Measurements from ENCODE around the gene MIS12.

MIS12 gene

GRCh38 chr17:5480962-5481361 is 5.4 kb upstream of the MIS12 start:
- ATAC-seq: no peak
- Mint-ChIP-seq H3K36me3 (peaks cover 60% of the 10 kb centered on the region), H3K4me1 (peaks cover 27% of the 10 kb centered on the region), H3K9me3 (no peaks in the 10 kb centered on the region), H3K4me3 (no peak overlapping the region), H3K27me3 (no peaks in the 10 kb centered on the region), H3K27ac (no peak overlapping the region)

GRCh38 chr17:5481451-5481850 is 4.9 kb upstream of the MIS12 start:
- Mint-ChIP-seq H3K9me3 (no peaks in the 10 kb centered on the region), H3K4me1 (peaks cover 27% of the 10 kb centered on the region), H3K27ac (no peak overlapping the region), H3K4me3 (no peak overlapping the region), H3K36me3 (peaks cover 60% of the 10 kb centered on the region), H3K27me3 (no peaks in the 10 kb centered on the region)
- no peak for ATAC-seq

GRCh38 chr17:5485270-5486205 is 828 bp upstream of the MIS12 start, which contains the start of gene DERL2:
DERL2 (minus strand) TSS chr17:5486178; CDS start chr17:5486161, 17 bp downstream.
- Mint-ChIP-seq H3K4me3 (peak within 1 kb of the TSS; percentile 86), H3K27me3 (no peaks in the 10 kb centered on the region), H3K9me3 (no peaks in the 10 kb centered on the region), H3K36me3 (peaks cover 52% of the 10 kb centered on the region), H3K4me1 (peaks cover 37% of the 10 kb centered on the region), H3K27ac (peak within 1 kb of the TSS; percentile 99)
- ATAC-seq: peak; percentile 28

GRCh38 chr17:5488752-5489151 is 2.4 kb downstream of the MIS12 start:
- Mint-ChIP-seq H3K9me3 (peaks cover 3% of the 10 kb centered on the region), H3K27me3 (no peaks in the 10 kb centered on the region), H3K36me3 (peaks cover 28% of the 10 kb centered on the region), H3K4me1 (peaks cover 32% of the 10 kb centered on the region), H3K27ac (peak overlapping the region; percentile 99), H3K4me3 (no peak overlapping the region)
- no peak for ATAC-seq

GRCh38 chr17:5492970-5493369 is 6.6 kb downstream of the MIS12 start:
- H3K36me3 Mint-ChIP-seq: peaks cover 16% of the 10 kb centered on the region
- H3K27ac Mint-ChIP-seq: no peak overlapping the region
- H3K9me3 Mint-ChIP-seq: peaks cover 3% of the 10 kb centered on the region
- no peak for ATAC-seq
- no peak overlapping the region for H3K4me3 Mint-ChIP-seq
- peaks cover 6% of the 10 kb centered on the region for H3K4me1 Mint-ChIP-seq
- peaks cover 15% of the 10 kb centered on the region for H3K27me3 Mint-ChIP-seq

- Mint-ChIP-seq H3K9me3 (no peaks in the 10 kb centered on the region), H3K36me3 (peaks cover 9% of the 10 kb centered on the region), H3K27ac (peak overlapping the region; percentile 73), H3K4me3 (peak overlapping the region; percentile 93), H3K4me1 (peaks cover 18% of the 10 kb centered on the region), H3K27me3 (peaks cover 15% of the 10 kb centered on the region)
- peak; percentile 15 for ATAC-seq
Measured at GRCh38 chr17:5499476-5500231, 13.3 kb downstream of the MIS12 start.

- Mint-ChIP-seq H3K27me3 (peaks cover 15% of the 10 kb centered on the region), H3K27ac (peak overlapping the region; percentile 73), H3K4me1 (peaks cover 18% of the 10 kb centered on the region), H3K9me3 (no peaks in the 10 kb centered on the region), H3K36me3 (peaks cover 9% of the 10 kb centered on the region), H3K4me3 (peak overlapping the region; percentile 93)
- ATAC-seq: no peak
Measured at GRCh38 chr17:5500247-5500588, 13.9 kb downstream of the MIS12 start.

- Mint-ChIP-seq H3K27ac (peak overlapping the region; percentile 73), H3K4me3 (peak overlapping the region; percentile 93)
- peak; percentile 86 for ATAC-seq
Measured at GRCh38 chr17:5500589-5501391, 14.4 kb downstream of the MIS12 start.

GRCh38 chr17:5501685-5502084 is 15.3 kb downstream of the MIS12 start:
- no peak for ATAC-seq
- peaks cover 11% of the 10 kb centered on the region for H3K27me3 Mint-ChIP-seq
- H3K4me1 Mint-ChIP-seq: peaks cover 18% of the 10 kb centered on the region
- no peaks in the 10 kb centered on the region for H3K9me3 Mint-ChIP-seq
- no peak overlapping the region for H3K27ac Mint-ChIP-seq
- H3K36me3 Mint-ChIP-seq: peaks cover 9% of the 10 kb centered on the region
- peak overlapping the region; percentile 40 for H3K4me3 Mint-ChIP-seq

More at GRCh38 chr17:5500589-5501391, 14.4 kb downstream of the MIS12 start:
- Mint-ChIP-seq H3K36me3 (peaks cover 9% of the 10 kb centered on the region), H3K27me3 (peaks cover 15% of the 10 kb centered on the region), H3K4me1 (peaks cover 18% of the 10 kb centered on the region), H3K9me3 (no peaks in the 10 kb centered on the region)

- Mint-ChIP-seq H3K36me3 (peaks cover 9% of the 10 kb centered on the region), H3K27me3 (peaks cover 2% of the 10 kb centered on the region), H3K4me3 (no peak overlapping the region), H3K27ac (no peak overlapping the region), H3K9me3 (no peaks in the 10 kb centered on the region), H3K4me1 (peaks cover 18% of the 10 kb centered on the region)
- no peak for ATAC-seq
Measured at GRCh38 chr17:5502552-5502951, 16.2 kb downstream of the MIS12 start.

- Mint-ChIP-seq H3K36me3 (peaks cover 9% of the 10 kb centered on the region), H3K9me3 (no peaks in the 10 kb centered on the region), H3K4me3 (no peak overlapping the region), H3K27ac (no peak overlapping the region), H3K4me1 (no peaks in the 10 kb centered on the region), H3K27me3 (no peaks in the 10 kb centered on the region)
- no peak for ATAC-seq
Measured at GRCh38 chr17:5506307-5506706, 19.9 kb downstream of the MIS12 start.

- Mint-ChIP-seq H3K36me3 (peaks cover 12% of the 10 kb centered on the region), H3K9me3 (peaks cover 3% of the 10 kb centered on the region), H3K4me3 (no peak overlapping the region), H3K27ac (no peak overlapping the region), H3K27me3 (no peaks in the 10 kb centered on the region), H3K4me1 (peaks cover 12% of the 10 kb centered on the region)
- ATAC-seq: no peak
Measured at GRCh38 chr17:5508810-5509209, 22.4 kb downstream of the MIS12 start.

GRCh38 chr17:5509482-5509881 is 23.1 kb downstream of the MIS12 start:
- peaks cover 12% of the 10 kb centered on the region for H3K4me1 Mint-ChIP-seq
- no peak overlapping the region for H3K4me3 Mint-ChIP-seq
- H3K27ac Mint-ChIP-seq: no peak overlapping the region
- H3K27me3 Mint-ChIP-seq: no peaks in the 10 kb centered on the region
- ATAC-seq: no peak
- H3K9me3 Mint-ChIP-seq: peaks cover 3% of the 10 kb centered on the region
- peaks cover 17% of the 10 kb centered on the region for H3K36me3 Mint-ChIP-seq

- no peak for ATAC-seq
- no peak overlapping the region for H3K27ac Mint-ChIP-seq
- H3K27me3 Mint-ChIP-seq: no peaks in the 10 kb centered on the region
- H3K4me3 Mint-ChIP-seq: no peak overlapping the region
- H3K4me1 Mint-ChIP-seq: peaks cover 12% of the 10 kb centered on the region
- peaks cover 30% of the 10 kb centered on the region for H3K36me3 Mint-ChIP-seq
- H3K9me3 Mint-ChIP-seq: peaks cover 3% of the 10 kb centered on the region
Measured at GRCh38 chr17:5510771-5511170, 24.4 kb downstream of the MIS12 start.

Measured in stimulated activated memory B cell treated with anti-CD40 and anti-IgM and Interleukin-4, amounts not matched to agents 10 μg/mL and 1 μg/mL and 100 μg/mL, for 72 hours (primary cell).